Astrocyte of the cerebellum (primary cell): ENCODE data around the gene PRKCQ.

Experiments used
- DNase-seq: peaks from one replicate; pipeline ENCODE4 v3.0.0-alpha.2; 2011; ENCODE audit warnings: low read depth
- H3K4me3 ChIP-seq: 2 replicates; pipeline ENCODE4 v1.5.1; 2011; ENCODE audit warnings: mild to moderate bottlenecking, low read depth, low read length, moderate library complexity
- CTCF ChIP-seq: IDR thresholded peaks from 2 replicates; pipeline ENCODE4 v1.5.1; 2012; ENCODE audit warnings: low read length, low read depth, moderate library complexity, mild to moderate bottlenecking; ENCODE audit errors: missing control alignments
- in situ Hi-C: cut with HindIII; loops from 2 replicates; pipeline ENCODE4 v1.10.0; 2017; ENCODE audit warnings: low sequenced_read_pairs

Gene PRKCQ

DNA sequence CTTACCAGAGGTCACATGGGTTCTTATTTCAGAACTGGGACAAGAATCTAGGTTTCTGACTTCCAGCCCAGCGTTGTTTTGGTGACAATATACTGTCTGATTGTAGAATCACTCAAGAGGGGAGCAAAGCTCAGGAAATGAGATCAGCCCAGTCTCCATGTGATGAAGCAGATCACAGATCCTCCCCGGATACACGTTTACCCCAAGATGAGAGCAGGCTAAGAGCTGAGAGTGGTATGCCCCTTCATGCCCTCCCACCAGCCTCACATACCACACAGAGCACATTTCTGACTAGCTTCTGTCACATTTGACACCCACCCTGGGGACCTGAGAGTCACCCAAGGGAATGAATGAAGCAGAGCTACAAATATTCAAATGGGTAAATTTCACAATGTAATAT is 27.1 kb upstream of the PRKCQ start:
- in situ Hi-C loops = no loop called here
- TF ChIP-seq CTCF = no peak
- DNase-seq = no peak
- no peak overlapping the region for H3K4me3 ChIP-seq

GRCh38 chr10:6603142-6604125 is 23.4 kb upstream of the PRKCQ start:
- TF ChIP-seq CTCF = no peak
- DNase-seq = no peak
- in situ Hi-C loops = no loop called here
- no peak overlapping the region for H3K4me3 ChIP-seq

DNA sequence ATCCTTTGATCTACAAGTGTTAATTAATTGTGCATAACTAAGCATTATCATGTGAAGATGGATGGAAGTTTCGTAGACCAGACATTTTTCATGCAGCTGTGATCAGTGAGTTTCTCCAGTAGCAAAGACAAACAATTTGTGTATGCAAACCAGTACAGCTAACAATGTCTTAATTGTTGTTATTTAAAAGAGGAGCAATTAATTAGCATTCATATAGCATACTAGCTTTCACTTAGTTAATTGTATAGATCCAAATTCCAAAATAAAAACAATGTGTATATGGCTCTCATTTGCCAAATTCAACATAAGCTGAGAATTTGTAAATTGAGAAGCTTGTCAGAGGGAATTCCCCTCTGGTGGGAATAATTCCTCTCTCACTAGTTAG is 22.6 kb upstream of the PRKCQ start:
- TF ChIP-seq CTCF = no peak
- no peak for DNase-seq
- in situ Hi-C loops = no loop called here
- H3K4me3 ChIP-seq = no peak overlapping the region

- TF ChIP-seq CTCF = no peak
- no peak for DNase-seq
- H3K4me3 ChIP-seq = no peak overlapping the region
- in situ Hi-C loops = no loop called here
Measured at GRCh38 chr10:6602026-6602699, 22.1 kb upstream of the PRKCQ start.

- H3K4me3 ChIP-seq = no peak overlapping the region
- in situ Hi-C loops = no loop called here
- DNase-seq = no peak
- TF ChIP-seq CTCF = no peak
Measured at GRCh38 chr10:6601246-6601805, 21.2 kb upstream of the PRKCQ start.

- H3K4me3 ChIP-seq = no peak overlapping the region
- DNase-seq = no peak
- in situ Hi-C loops = no loop called here
- no peak for TF ChIP-seq CTCF
Measured at GRCh38 chr10:6600224-6600987, 20.3 kb upstream of the PRKCQ start.
